GM19035 (cell line): ENCODE data around the gene TAGLN2.

Experiments
- ATAC-seq: cut with Tn5 transposase; IDR thresholded peaks from one replicate; pipeline ENCODE4 v1.9.1; 2021; ENCODE audit not compliant: unreplicated experiment

TAGLN2 gene

DNA sequence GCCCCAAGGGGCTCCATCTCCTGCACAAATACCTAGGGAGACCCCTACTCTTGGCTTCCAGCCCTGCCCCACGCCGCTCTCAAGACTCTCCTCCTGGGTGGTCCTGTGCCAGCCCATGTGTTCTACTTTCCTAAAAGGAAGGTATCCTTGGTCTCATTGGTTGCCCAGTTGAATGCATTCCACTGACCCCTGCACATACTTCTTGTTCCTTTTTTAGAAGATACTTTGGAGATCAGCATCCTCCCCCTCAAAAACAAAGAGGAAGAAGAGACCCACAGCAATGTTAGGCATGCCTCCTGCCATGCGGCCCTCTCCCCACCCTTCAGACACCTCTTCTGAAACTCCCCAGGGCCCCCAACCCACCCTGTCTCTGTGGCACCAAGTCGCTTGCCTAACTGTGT, 24.7 kb upstream of the TAGLN2 start:
- ATAC-seq, result no peak

DNA sequence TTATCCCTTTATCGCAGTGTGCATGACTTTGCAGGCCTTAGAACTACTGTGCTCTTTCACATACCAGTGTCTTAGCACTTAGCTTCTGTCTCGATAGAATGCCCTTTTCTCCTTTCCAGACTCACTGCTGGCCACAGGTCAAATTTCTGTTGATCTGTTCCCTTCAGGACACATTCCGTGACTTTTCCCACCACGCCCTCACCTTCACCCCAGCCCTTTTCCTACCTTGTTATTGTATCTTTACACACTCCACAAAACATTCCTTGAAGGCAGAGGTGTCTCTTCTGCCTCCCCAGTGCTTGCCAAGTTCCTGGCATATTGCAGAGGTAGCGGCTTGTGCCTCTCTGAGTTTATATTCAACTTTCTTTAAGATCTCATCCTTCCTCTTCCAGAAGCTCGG, 23.8 kb upstream of the TAGLN2 start:
- no peak for ATAC-seq

DNA sequence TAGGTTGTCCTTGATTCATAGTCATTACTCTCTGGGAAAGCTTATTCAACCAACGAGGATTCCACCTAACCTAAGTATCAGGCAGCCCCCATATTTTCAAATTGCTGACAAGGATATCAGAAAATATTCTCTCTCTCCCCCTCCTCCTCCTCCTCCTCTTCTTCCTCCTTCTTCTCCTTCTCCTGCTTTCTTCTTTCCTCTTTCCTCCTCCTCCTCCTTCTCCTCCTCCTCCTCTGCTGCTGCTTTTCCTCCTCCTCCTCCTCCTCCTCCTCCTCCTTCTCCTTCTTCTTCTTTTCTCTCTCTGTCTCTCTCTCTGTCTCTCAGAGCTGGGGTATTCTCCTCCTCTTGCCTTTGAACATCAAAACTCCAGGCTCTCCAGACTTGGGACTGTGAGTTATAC, 22.6 kb upstream of the TAGLN2 start:
- ATAC-seq, result no peak

DNA sequence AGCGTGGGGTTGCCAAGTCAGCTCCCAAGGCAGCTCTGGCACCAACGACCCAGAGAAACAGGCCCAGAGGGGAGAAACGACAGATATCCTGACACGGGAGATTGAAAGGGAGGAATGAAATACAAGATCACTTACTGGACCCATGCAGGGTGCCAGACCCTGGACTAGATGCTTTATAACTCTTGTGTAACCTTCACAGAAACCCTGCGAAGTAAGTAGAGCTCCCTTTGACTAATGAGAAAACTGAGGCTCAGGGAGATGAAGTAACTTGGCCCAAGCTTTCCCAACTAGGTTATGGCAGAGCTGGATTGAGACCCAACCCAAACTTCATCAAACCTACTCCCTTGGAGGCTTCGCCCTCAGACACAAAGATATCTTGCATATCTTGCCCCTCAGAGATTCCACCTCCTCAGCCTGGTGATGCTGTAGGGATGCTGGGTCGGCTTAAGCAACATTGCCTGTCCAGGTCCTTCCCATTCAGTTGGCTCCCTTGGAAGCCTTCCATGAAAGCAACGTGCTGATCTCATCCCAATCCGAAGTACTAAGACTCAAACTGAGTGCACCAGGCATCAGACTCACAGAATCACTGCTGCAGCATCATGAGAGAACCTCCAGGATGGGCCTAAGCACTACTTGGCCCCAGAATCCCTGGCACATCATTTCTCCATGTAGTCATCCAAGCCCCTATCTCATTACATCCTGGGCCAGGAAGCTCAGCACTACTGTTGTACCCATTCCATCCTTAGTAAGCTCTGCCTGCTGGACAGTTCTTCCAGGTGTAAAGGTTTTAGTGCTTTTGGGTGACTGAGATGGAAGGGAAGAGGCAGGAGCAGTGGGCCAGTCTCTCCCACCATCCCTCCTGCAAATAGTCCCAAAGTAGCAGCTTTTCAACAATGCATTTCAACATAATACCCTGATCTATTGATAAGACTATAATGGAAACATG, 21.2 kb upstream of the TAGLN2 start:
- no peak for ATAC-seq

DNA sequence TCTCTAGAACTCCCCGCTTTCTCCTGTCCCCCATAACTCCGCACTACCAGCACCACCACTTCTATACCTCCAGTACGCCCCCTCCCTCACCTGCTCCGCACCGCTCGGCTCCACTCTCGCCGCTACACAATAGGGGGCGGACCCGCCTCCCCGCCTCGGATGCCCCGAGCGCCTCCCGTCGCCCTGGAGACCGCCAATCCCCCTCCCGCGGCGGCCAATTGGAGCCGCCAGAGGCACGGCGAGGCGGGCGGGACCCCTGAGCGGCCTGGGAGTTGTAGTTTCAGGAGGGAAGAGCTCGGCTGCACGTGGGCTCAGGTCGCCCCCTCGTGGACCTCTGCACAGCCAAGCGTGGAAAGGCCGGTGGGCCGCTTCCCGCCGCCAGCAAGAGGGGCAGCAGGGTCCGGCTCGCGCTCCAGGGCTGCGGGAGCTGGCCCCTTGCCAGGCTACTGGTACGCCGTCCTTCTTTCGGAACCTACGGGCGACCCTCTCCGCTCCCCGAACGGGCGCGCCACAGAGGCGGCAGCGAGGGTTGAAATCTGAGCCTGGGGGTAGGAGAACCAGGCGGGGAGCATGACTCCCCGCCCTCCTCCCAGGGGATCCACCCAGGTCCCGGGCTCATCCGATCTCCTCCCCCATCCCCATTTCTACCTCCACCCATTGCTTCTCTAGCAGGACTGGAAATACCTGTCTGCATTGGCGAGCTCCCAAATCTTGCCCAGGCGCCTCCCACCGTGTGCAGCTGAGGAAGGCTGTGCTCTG, 20.4 kb upstream of the TAGLN2 start, which contains the start of gene IGSF9:
Gene IGSF9 (minus strand): TSS at position 131 of the 759 bp plus-strand sequence. CDS start 2,159 bp downstream, outside the sequence.
- peak; percentile 69 for ATAC-seq

DNA sequence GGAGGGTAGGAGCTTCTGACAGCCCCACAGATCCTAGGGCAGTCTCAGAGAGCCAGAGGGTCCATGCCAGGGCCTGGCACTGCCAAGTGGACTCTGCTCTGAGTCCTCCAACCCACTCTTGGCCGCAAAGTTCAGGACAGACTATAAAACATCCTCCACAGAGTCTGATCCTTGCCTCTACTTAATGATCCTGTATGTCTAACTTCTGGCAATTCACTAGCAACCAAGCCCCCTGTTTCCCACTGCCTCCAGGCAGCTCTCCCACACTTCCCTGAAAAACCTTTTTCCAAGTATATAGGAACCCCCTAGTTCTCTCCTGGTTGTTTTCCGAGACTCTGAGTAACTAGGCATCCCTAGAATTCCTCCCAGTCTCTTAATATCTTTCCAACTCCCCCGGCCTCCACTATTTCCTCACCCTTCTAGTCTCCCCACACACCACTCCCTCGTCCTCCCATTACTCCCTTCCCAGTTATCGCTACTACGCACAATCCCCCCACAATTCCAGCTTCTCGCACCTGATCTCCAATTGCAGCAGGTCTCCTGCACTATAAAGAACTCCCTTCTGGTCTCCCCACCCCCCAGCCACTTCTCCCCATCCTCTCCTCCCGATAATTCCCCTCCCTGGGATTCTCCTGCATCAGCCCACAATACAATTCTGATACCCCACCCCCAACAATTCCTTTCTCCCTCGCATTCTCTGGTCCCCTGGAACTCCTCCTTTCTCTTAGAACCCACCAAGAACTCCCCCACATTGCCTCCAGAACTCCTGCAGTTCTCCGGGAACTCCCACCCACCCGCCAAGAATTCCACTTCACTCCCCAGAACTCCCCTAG, 19.5 kb upstream of the TAGLN2 start:
- no peak for ATAC-seq

DNA sequence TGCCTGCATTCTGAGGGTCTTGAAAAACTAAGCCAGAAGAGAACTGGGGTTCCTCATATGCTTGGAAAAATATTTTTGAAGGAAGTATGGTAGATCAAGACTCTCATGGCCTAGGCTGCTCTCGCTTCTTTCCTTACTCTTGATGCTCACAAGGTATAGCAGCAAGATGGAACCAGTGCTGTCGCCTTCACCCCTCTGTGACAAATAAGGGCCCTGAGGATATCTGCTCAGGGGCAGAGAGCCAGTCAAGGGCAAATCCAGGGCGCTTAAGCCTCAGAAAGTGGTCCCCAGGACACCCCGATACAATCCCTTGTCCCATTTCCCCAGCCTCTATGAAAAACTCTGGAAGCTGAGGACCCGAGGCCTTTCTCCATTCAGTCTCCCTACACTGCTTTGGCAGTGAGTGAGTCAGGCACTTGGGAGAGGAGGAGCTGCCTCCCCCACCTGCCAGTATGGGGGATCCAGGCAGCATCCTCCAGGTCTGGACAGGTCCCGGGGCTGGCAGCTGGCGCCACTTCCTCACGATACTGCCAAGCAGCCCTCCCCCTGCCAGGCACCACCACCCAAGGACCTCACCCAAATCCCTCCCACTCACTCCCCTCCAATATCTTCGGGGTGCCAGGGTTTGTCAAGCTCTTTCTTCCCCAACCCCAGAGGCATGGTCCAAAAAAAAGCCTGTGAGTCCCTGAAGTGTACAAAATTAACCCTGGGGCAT, 18.8 kb upstream of the TAGLN2 start:
- no peak for ATAC-seq

DNA sequence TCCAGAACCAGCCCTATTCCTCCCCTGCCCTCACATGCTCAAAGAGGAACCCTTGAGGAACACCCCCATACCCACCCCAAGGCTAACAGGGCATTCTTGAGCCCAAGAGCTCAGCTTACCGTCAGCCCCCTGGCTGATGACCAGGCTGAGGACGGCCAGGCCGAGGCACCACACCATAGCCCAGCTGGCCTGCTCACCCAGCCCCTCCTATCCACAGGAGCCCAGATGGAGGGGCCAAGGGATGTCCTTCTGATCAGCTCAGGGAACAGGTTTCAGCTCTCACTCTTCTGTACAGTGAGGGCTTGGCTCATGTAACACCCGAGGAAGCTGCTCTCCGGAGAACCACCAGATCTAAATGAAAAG, 18.0 kb upstream of the TAGLN2 start:
- no peak for ATAC-seq

DNA sequence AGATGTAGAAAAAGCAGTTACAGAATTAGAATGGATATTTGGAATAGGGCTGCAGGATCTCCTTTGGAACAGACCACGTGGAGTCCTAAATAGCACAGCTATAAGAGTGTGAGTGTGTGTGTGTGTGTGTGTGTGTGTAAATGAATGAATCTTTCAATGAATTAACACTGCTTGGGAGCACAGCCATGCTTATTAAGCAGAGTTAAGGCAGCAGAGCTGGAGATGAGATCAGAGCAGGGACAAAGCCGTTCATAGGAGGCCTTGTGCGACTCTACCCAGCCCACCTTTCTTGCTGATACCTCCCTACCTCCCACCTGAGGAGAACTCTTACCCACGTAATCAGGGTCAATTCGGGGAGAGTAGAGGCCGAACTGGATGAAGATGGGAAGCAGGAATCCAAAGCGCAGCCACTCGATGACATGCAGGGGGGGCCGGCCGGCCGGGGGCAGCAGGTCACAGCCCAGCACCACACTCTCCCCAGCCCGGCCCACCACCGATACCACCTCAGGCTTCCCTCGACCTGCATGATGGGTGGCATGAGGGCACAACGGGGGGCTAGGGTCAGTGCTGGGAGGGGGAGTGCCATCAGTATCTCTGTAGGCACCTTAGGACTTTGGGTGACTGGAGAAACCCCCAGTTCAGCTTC, 17.4 kb upstream of the TAGLN2 start:
- no peak for ATAC-seq

DNA sequence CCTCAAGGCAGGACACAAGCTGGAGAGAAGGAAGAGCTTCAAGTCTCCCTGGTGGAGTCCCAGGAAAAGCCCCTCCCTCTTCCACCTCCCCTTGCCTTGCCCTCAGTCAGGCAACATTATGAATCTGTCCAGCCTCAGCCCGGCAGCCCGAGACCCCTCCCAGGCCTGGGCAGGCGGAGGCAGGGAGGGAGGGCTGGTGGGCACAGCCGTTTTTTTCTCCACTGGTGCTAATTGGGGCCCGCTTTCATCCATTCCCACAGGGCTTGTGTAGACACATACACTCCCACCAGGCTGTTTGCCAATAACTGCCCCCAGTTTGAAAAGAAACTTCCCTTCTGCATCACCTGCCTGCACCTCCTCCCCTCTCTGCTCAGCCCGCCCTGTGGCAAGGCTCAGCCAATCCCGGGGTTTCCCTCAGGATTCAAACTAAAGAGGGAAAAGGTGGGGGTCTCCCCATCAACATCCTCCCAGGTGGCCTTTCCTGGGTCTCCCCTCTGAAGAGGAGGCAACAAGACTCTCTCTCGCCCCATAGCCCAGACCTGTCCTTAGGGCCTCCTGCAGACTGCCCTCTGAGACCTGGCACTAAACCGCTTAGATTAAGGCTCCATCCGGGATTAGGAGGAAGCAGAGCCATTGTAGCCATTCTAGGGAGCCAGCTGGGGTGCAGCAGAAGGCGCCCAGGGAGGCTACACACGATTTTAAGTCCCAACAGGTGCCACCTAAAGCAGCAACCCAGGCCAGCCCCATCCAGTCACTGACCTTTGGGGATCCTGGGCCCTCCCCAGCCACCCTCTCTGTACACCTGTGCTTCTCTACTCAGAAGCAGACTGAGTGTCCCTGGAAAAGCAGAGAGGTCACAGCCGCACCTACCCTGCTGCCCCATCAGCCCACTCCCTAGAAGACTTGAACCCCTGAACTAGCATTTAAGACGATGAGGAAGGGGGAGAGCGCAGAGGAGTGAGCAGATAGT, 16.6 kb upstream of the TAGLN2 start:
- no peak for ATAC-seq

DNA sequence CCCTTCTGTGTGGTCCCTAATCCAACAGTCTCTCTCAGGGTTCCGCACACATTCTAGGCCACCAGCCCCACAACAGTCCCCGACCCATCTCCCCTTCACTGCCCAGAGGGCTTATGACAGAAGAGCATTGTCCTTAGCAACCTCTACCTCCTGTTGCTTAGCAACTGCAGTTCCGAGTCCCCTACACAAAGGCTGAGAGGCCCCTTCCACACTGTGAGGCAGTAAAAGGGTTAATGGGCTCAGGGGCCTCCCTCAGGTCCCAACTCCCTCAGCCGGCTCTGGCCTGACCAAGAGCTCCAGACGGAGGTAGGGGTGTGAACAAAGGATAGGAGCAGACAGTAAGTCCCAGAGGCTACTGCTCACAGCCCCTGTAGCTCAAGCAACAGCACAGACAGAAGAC, 15.8 kb upstream of the TAGLN2 start:
- no peak for ATAC-seq

DNA sequence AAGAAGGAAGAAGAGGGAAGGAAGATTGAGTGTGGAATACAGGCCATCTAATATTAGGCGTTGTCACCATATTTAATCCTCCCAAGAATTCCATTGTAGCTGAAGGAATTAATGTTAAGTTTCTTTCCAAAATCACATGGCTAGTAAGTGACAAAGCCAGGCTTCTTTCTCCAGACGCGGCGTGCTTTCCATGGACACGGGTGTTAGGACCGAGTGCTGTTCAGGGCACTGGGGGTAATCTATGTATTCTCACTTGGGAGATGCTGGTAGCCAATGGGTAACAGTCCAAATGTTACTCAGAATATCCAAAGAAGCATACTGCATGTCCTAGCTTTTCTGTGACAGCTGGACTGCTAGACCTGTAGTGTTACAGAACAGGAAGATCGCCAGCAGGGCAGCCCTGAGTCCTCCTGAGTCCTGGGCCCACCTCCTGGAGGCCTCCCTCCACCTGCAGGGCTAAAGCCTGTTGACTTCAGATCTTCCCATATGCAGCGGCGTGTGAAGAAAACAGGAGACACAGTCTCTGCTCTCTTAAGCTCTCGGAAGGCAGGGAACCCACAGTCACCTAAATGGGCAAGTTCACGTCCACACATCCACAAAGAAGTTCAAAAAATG, 14.8 kb upstream of the TAGLN2 start:
- no peak for ATAC-seq

DNA sequence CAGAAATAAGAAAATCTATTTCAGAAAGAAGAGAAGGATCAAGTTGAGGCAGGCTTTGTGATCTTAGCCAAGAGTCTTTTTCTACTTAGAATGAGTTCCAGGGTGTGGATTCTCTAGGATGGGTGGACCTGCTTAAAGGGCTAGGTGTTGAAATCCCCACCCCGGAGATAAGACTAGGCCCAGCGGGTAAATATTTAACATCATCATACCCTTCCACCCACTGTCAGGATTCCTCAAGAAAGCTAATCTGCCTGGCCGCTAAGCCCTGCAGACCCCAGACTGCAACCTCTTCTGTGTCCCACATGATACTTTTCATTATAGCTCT, 14.3 kb upstream of the TAGLN2 start:
- ATAC-seq, result no peak

DNA sequence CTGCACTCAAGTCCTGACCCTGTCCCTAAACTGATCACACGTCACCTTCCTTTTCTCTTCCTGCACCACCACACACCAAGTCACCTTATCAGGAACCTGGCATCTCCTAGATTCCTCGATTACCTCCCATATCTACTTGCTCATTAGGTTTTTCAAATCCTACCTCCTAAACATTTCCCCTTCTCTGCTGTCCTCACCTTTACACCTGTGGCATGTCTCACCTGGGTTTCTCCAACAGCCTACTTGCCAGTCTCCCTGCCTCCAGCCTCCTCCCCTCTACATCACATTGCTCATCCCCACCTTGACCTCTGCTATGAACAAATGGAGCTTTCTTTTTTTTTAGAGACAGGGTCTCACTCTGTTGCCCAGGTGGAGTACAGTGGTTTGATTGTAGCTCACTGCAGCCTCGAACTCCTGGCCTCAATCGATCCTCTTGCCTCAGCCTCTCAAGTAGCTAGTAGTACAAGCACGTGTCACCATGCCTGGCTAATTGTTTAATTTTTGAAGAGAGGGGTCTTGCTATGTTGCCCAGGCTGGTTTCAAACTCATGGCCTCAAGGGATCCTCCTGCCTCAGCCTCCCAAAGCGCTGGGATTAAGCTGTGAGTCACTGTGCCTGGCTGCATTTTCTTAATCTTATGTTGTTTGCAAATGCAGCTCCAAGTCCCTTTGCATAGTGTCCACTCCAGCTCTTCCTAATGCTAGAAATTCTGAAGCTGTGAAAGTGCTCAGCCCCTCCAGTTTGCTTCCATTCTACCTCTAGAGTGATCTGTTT, 13.8 kb upstream of the TAGLN2 start:
- no peak for ATAC-seq

DNA sequence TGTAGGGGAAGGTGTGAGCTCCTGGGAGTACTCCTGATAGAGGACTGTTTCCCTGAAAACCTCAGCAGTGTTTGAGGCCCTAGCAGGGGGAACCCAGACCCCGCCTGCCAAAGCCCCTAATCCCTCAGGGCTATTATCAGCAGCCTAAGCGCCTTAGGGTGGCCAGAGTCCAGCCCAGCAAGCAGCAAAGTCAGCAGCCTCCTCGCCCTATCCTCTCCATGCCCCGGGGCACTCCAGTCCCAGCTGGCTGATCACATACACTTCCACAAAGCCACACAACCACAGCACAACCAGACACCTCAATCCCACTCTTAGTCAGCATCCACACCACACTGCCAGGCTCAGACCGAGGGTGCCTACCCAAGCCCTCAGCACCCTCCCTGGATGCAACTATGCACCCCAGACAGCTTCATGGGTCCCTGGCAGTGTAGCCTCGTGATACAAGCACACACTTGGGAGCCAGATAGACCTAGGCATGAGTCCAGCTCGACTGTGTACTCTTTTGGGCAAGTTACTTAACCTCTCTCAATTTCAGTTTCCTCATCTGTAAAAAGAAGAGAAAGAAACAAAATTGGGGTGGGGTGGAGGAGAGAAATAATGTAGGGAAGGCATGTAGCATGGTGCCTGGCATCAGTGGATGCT, 13.0 kb upstream of the TAGLN2 start:
- ATAC-seq, result no peak

DNA sequence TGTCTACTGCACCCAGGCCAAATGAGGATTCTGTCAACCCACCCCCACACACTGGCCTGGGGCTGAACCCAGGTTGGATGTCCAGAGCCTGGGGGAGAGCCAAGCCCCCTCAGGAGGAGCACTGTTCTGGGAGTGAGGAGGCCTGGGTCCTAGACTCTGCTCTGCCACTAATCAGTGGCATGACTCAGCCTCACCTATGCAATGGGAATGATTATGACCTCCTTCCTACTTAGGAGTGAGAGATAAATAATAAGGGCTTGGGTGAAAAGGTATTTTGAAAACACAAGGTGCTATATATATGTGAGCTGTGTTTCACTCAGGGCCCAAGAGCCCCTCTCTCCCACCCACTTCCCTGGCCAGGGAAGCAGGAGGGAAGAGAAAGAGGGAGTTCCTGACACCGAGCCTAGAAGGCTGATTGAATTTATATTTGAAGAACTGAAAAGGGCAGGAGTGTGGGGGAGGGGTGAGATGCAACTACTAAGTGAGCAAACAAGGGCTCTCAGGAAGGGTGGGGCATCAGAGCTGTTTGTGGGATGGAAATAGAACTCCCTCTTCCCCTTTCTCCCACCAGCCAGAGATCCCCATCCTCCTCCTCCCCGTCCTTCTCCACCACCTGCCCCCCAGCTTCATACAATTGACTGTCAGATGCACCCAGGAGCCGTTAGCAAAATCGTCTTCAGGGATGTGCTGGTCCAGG, 11.9 kb upstream of the TAGLN2 start:
- no peak for ATAC-seq
